CD4-positive, alpha-beta memory T cell (primary cell): ENCODE results near the gene PDE4B. TPM values are rescaled to one million over a fixed set of nuclear protein-coding genes. Genes with fewer than 3 reads are reported as not detected.
"Not testable (repeated sequence)": the region's sequence is repeated elsewhere in the genome, so short reads cannot be mapped to it uniquely, and the experiment has no call there.

Experiments used
- CTCF ChIA-PET: fragments of 350-600 bp; sonication (Branson Sonifier 250); formaldehyde crosslinking; loops from one replicate; lab custom pipeline; 2021; ENCODE audit warnings: inconsistent platforms; ENCODE audit not compliant: partially characterized antibody; lab: Charles Lee
- POLR2A ChIA-PET: fragments of 350-600 bp; sonication (Branson Sonifier 250); formaldehyde crosslinking; loops from one replicate; lab custom pipeline; 2021; ENCODE audit not compliant: partially characterized antibody; lab: Charles Lee
- DNase-seq, 5 donors: peaks; one replicate each; pipeline versions ENCODE4 v3.0.0 to v3.0.0-alpha.2; 2020 to 2022; ENCODE audit warnings: mixed read lengths in 1 of 5
- H3K27ac ChIP-seq: one replicate; pipeline ENCODE4 v1.7.0; 2013; ENCODE audit warnings: low read depth, low read length
- H3K27me3 ChIP-seq: 2 replicates; pipeline ENCODE4 v1.7.0; 2013; ENCODE audit warnings: mild to moderate bottlenecking, low read length, moderate library complexity; ENCODE audit not compliant: insufficient read depth
- H3K36me3 ChIP-seq: 2 replicates; pipeline ENCODE4 v1.7.0; 2013; ENCODE audit warnings: mild to moderate bottlenecking, low read length, moderate library complexity; ENCODE audit not compliant: insufficient read depth
- H3K4me1 ChIP-seq: 2 replicates; pipeline ENCODE4 v1.7.0; 2013; ENCODE audit warnings: mild to moderate bottlenecking, low read length, moderate library complexity; ENCODE audit not compliant: insufficient read depth
- H3K4me3 ChIP-seq, 2 donors: one replicate each; pipeline ENCODE4 v1.7.0; 2013; ENCODE audit warnings: low read length in 2 of 2, mild to moderate bottlenecking in 1 of 2
- H3K9me3 ChIP-seq, 2 donors: one replicate each; pipeline ENCODE4 v1.7.0; 2013; ENCODE audit warnings: low read length in 2 of 2, control low read depth in 1 of 2; ENCODE audit not compliant: control insufficient read depth in 1 of 2
- H3K27ac Mint-ChIP-seq, 7 donors: one replicate each; pipeline ENCODE4 v1.8.0; 2020 to 2021; ENCODE audit warnings: mixed read lengths in 7 of 7, mild to moderate bottlenecking in 6 of 7, inconsistent platforms in 3 of 7, moderate library complexity in 3 of 7
- H3K27me3 Mint-ChIP-seq, 2 donors: one replicate each; pipeline ENCODE4 v1.8.0; 2020 to 2021; ENCODE audit warnings: mixed read lengths in 2 of 2
- H3K36me3 Mint-ChIP-seq, 2 donors: one replicate each; pipeline ENCODE4 v1.8.0; 2020 to 2021; ENCODE audit warnings: mixed read lengths in 2 of 2, inconsistent platforms in 1 of 2, mild to moderate bottlenecking in 1 of 2
- H3K4me1 Mint-ChIP-seq, 4 donors: one replicate each; pipeline ENCODE4 v1.8.0; 2020 to 2021; ENCODE audit warnings: mixed read lengths in 4 of 4, mild to moderate bottlenecking in 1 of 4
- H3K4me3 Mint-ChIP-seq, 8 donors: one replicate each; pipeline ENCODE4 v1.8.0; 2020 to 2021; ENCODE audit warnings: mixed read lengths in 8 of 8, mild to moderate bottlenecking in 7 of 8, moderate library complexity in 6 of 8, inconsistent platforms in 3 of 8
- H3K9me3 Mint-ChIP-seq, 8 donors: one replicate each; pipeline ENCODE4 v1.8.0; 2020 to 2021; ENCODE audit warnings: mixed read lengths in 8 of 8, mild to moderate bottlenecking in 5 of 8, inconsistent platforms in 3 of 8, moderate library complexity in 1 of 8
- intact Hi-C: fragments of 100-400 bp; cut with micrococcal nuclease; formaldehyde crosslinking; loops from one replicate; pipeline ENCODE4 v1.15.1; 2023
- polyA plus RNA-seq, 2 donors: library from polyadenylated mRNA; unstranded; fragments of 300-500 nt; fragmentation: Illumina TruSeq; gene quantifications; one replicate each; pipeline ENCODE4 v1.2.3, GENCODE V29; 2021
- total RNA-seq, 2 experiments: library from RNA; stranded (reverse); gene quantifications; one replicate each; pipeline ENCODE4 v1.2.3, GENCODE V29; 2021

The PDE4B gene
- total and polyA plus RNA-seq, 4 experiments from 2014 or later, result 33.8 to 116 (median 40.7) TPM

GRCh38 chr1:66316464-66317247 is 524.0 kb downstream of the PDE4B start:
- CTCF ChIA-PET, result no interaction called here
- no peaks in the 10 kb centered on the region for H3K27me3 Mint-ChIP-seq
- POLR2A ChIA-PET, result interaction anchor here (0.7 to 1.5 kb wide), 3 partner anchors 16 to 35 kb away, joined by 3 to 5 read pairs (median 3); no protein-coding TSS in a partner anchor
- no peaks in the 10 kb centered on the region for H3K36me3 ChIP-seq
- no peaks in the 10 kb centered on the region for H3K9me3 ChIP-seq
- H3K4me3 ChIP-seq, result no peak overlapping the region
- H3K9me3 Mint-ChIP-seq, result peaks cover 0 to 5% (median 0%) of the 10 kb centered on the region in 8 donors
- intact Hi-C loops, result loop anchor here (2.0 kb wide), 1 partner anchor 16 kb away; no protein-coding TSS in a partner anchor
- H3K4me3 Mint-ChIP-seq, result no peak overlapping the region
- H3K4me1 ChIP-seq, result no peaks in the 10 kb centered on the region
- H3K36me3 Mint-ChIP-seq, result no peaks in the 10 kb centered on the region
- no peak overlapping the region for H3K27ac ChIP-seq
- H3K27ac Mint-ChIP-seq, result peak overlapping the region in 5 of 7 donors; percentile 1 to 83 (median 39)
- DNase-seq, result no peak
- no peaks in the 10 kb centered on the region for H3K27me3 ChIP-seq
- peaks cover 0 to 5% (median 2%) of the 10 kb centered on the region in 4 donors for H3K4me1 Mint-ChIP-seq

- Histone ChIP-seq H3K4me3 (no peak overlapping the region), H3K9me3 (no peaks in the 10 kb centered on the region), H3K4me1 (no peaks in the 10 kb centered on the region), H3K36me3 (no peaks in the 10 kb centered on the region), H3K27ac (no peak overlapping the region), H3K27me3 (no peaks in the 10 kb centered on the region)
- peaks cover 0 to 5% (median 2%) of the 10 kb centered on the region in 4 donors for H3K4me1 Mint-ChIP-seq
- H3K9me3 Mint-ChIP-seq, result peaks cover 0 to 5% (median 0%) of the 10 kb centered on the region in 8 donors
- CTCF ChIA-PET, result no interaction called here
- H3K4me3 Mint-ChIP-seq, result peak overlapping the region in 1 of 8 donors; percentile 1
- intact Hi-C loops, result loop anchor here (2.0 kb wide), 1 partner anchor 16 kb away; no protein-coding TSS in a partner anchor
- no peaks in the 10 kb centered on the region for H3K36me3 Mint-ChIP-seq
- POLR2A ChIA-PET, result interaction anchor here (1.5 kb wide), 2 partner anchors 16 to 19 kb away, joined by 3 to 5 read pairs; no protein-coding TSS in a partner anchor
- no peak for DNase-seq
- peak overlapping the region in 5 of 7 donors; percentile 25 to 83 (median 59) for H3K27ac Mint-ChIP-seq
- H3K27me3 Mint-ChIP-seq, result no peaks in the 10 kb centered on the region
Observed at GRCh38 chr1:66317248-66317515, 524.5 kb downstream of the PDE4B start.

GRCh38 chr1:66320231-66320630 is 527.5 kb downstream of the PDE4B start:
- POLR2A ChIA-PET, result no interaction called here
- no peaks in the 10 kb centered on the region for H3K27me3 ChIP-seq
- no peak overlapping the region for H3K4me3 Mint-ChIP-seq
- no peaks in the 10 kb centered on the region for H3K27me3 Mint-ChIP-seq
- no peak overlapping the region for H3K27ac ChIP-seq
- H3K9me3 Mint-ChIP-seq, result peaks cover 0 to 3% (median 0%) of the 10 kb centered on the region in 8 donors
- H3K36me3 Mint-ChIP-seq, result no peaks in the 10 kb centered on the region
- H3K27ac Mint-ChIP-seq, result no peak overlapping the region
- H3K4me1 ChIP-seq, result peaks cover 16% of the 10 kb centered on the region
- H3K4me3 ChIP-seq, result no peak overlapping the region
- intact Hi-C loops, result no loop called here
- DNase-seq, result no peak
- CTCF ChIA-PET, result interaction anchor here (1.0 to 1.4 kb wide), 2 partner anchors 72 to 126 kb away, joined by 3 read pairs; no protein-coding TSS in a partner anchor
- H3K36me3 ChIP-seq, result no peaks in the 10 kb centered on the region
- no peaks in the 10 kb centered on the region for H3K9me3 ChIP-seq
- peaks cover 10 to 27% (median 13%) of the 10 kb centered on the region in 4 donors for H3K4me1 Mint-ChIP-seq

GRCh38 chr1:66322462-66322861 is 529.8 kb downstream of the PDE4B start:
- H3K4me3 Mint-ChIP-seq, H3K9me3 Mint-ChIP-seq, H3K4me3 ChIP-seq, H3K27me3 ChIP-seq, DNase-seq, CTCF ChIA-PET, H3K27ac ChIP-seq, intact Hi-C loops, H3K27me3 Mint-ChIP-seq, H3K9me3 ChIP-seq, H3K36me3 Mint-ChIP-seq, H3K36me3 ChIP-seq: not testable (repeated sequence)
- H3K27ac Mint-ChIP-seq, result peak overlapping the region in 2 of 7 donors; percentile 42 to 48
- H3K4me1 Mint-ChIP-seq, result peaks cover 10 to 38% (median 25%) of the 10 kb centered on the region in 4 donors
- peaks cover 27% of the 10 kb centered on the region for H3K4me1 ChIP-seq
- POLR2A ChIA-PET, result interaction anchor here (1.3 kb wide), 1 partner anchor 123 kb away, joined by 3 read pairs; no protein-coding TSS in a partner anchor

- H3K4me1 ChIP-seq, result peaks cover 42% of the 10 kb centered on the region
- Mint-ChIP-seq H3K4me3 (peak overlapping the region in 6 of 8 donors; percentile 5 to 51 (median 40)), H3K36me3 (no peaks in the 10 kb centered on the region), H3K27me3 (no peaks in the 10 kb centered on the region), H3K4me1 (peaks cover 20 to 53% (median 34%) of the 10 kb centered on the region in 4 donors), H3K27ac (peak overlapping the region in 6 of 7 donors; percentile 14 to 89 (median 38)), H3K9me3 (peaks cover 0 to 3% (median 0%) of the 10 kb centered on the region in 8 donors)
- no peak overlapping the region for H3K27ac ChIP-seq
- intact Hi-C loops, result no loop called here
- POLR2A ChIA-PET, result no interaction called here
- no peaks in the 10 kb centered on the region for H3K9me3 ChIP-seq
- H3K27me3 ChIP-seq, result no peaks in the 10 kb centered on the region
- no peaks in the 10 kb centered on the region for H3K36me3 ChIP-seq
- H3K4me3 ChIP-seq, result no peak overlapping the region
- no peak for DNase-seq
- CTCF ChIA-PET, result interaction anchor here (1.5 kb wide), 1 partner anchor 82 kb away, joined by 4 read pairs; no protein-coding TSS in a partner anchor
Observed at GRCh38 chr1:66323958-66324625, 531.4 kb downstream of the PDE4B start.

- H3K4me3 Mint-ChIP-seq, result peak overlapping the region in 1 of 8 donors; percentile 47
- Histone ChIP-seq H3K27ac (no peak overlapping the region), H3K36me3 (no peaks in the 10 kb centered on the region), H3K27me3 (no peaks in the 10 kb centered on the region), H3K4me1 (peaks cover 58% of the 10 kb centered on the region), H3K4me3 (no peak overlapping the region), H3K9me3 (no peaks in the 10 kb centered on the region)
- CTCF ChIA-PET, result interaction anchor here (0.9 to 2.0 kb wide), 5 partner anchors 22 to 120 kb away, joined by 3 to 8 read pairs (median 3); no protein-coding TSS in a partner anchor
- peak overlapping the region in 4 of 7 donors; percentile 12 to 59 (median 40) for H3K27ac Mint-ChIP-seq
- no peak for DNase-seq
- POLR2A ChIA-PET, result interaction anchor here (1.0 kb wide), 3 partner anchors 22 to 32 kb away, joined by 3 read pairs; no protein-coding TSS in a partner anchor
- no peaks in the 10 kb centered on the region for H3K9me3 Mint-ChIP-seq
- H3K36me3 Mint-ChIP-seq, result peaks cover 0 to 4% of the 10 kb centered on the region in 2 donors
- no peaks in the 10 kb centered on the region for H3K27me3 Mint-ChIP-seq
- peaks cover 33 to 70% (median 49%) of the 10 kb centered on the region in 4 donors for H3K4me1 Mint-ChIP-seq
- intact Hi-C loops, result no loop called here
Observed at GRCh38 chr1:66325594-66326380, 533.1 kb downstream of the PDE4B start.
